Endothelial cell of umbilical vein (primary cell): Measurements from ENCODE around the gene SLC15A3.

Experiments used
- POLR2A ChIP-seq: IDR thresholded peaks from 2 replicates; pipeline ENCODE4 v1.6.1; 2012; ENCODE audit warnings: low read depth, mild to moderate bottlenecking, control low read depth, low read length
- POLR2AphosphoS5 ChIP-seq: IDR thresholded peaks from 2 replicates; pipeline ENCODE4 v1.6.1; 2012; ENCODE audit warnings: low read depth, mild to moderate bottlenecking, control low read depth, low read length, moderate library complexity; ENCODE audit not compliant: insufficient read depth
- TF ChIP-seq, protein P1 (sequence below), 2 donors: IDR thresholded peaks; 1 replicate in 1 of 2; 2 replicates in 1 of 2; pipeline ENCODE4 v1.5.1; 2011; ENCODE audit warnings: low read length in 2 of 2, mild to moderate bottlenecking in 2 of 2, moderate library complexity in 2 of 2, control low read depth in 1 of 2, inconsistent platforms in 1 of 2, low read depth in 1 of 2; ENCODE audit not compliant: insufficient read depth in 1 of 2; ENCODE audit errors: extremely low read depth in 1 of 2
- TF ChIP-seq, protein P2 (sequence below): IDR thresholded peaks from 2 replicates; pipeline ENCODE4 v1.6.1; 2011; ENCODE audit not compliant: insufficient read depth, insufficient read length

DNA sequence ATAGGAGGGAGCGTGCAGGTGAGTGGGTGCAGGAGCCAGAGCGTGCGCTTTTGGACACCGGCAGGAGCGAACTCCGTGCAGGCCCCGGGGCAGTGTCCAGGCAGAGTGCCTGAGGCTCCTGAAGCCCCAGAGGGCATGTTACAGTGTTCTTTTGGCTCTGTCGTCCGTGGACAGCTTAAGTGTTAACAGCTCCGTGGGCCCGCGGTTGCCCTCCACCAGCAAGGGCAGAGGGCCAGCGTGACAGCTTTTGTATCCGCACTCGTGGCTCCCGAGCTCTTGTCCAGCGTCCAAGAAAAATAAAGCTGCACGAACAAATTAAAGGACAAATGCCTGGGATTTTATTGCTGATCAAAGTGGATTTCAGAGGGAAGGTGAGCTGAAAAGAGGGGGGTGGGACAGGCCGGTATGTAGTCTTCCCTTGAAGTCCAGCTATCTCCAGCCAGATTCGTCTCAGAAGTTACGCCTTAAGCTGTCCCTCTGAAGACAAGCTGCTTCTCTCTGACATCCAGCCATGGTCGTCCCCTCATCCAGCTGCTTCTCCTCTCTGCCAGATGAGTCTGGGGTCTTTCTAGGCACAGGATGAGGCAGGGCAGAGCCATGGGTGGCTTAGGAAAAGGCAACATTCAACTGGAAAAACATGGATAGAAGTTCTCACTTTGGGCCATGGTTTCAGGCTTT lies 39.0 kb downstream of the SLC15A3 start:
- TF ChIP-seq, protein P1, sequence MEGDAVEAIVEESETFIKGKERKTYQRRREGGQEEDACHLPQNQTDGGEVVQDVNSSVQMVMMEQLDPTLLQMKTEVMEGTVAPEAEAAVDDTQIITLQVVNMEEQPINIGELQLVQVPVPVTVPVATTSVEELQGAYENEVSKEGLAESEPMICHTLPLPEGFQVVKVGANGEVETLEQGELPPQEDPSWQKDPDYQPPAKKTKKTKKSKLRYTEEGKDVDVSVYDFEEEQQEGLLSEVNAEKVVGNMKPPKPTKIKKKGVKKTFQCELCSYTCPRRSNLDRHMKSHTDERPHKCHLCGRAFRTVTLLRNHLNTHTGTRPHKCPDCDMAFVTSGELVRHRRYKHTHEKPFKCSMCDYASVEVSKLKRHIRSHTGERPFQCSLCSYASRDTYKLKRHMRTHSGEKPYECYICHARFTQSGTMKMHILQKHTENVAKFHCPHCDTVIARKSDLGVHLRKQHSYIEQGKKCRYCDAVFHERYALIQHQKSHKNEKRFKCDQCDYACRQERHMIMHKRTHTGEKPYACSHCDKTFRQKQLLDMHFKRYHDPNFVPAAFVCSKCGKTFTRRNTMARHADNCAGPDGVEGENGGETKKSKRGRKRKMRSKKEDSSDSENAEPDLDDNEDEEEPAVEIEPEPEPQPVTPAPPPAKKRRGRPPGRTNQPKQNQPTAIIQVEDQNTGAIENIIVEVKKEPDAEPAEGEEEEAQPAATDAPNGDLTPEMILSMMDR (IDR thresholded peaks at IDR 0.05; ENCODE audit: extremely low read depth in 1 of 2, insufficient read depth in 1 of 2, low read depth in 1 of 2, low read length in 2 of 2), result no peak
- TF ChIP-seq, protein P2, sequence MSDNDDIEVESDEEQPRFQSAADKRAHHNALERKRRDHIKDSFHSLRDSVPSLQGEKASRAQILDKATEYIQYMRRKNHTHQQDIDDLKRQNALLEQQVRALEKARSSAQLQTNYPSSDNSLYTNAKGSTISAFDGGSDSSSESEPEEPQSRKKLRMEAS, result no peak
- no peak for TF ChIP-seq POLR2AphosphoS5
- TF ChIP-seq POLR2A, result no peak
